B cell (primary cell): ENCODE data around the gene ADAM30.

Experiments used
- CTCF ChIP-seq: fragments of 200-600 bp; IDR thresholded peaks from one replicate; pipeline ENCODE4 v1.8.0; 2022; ENCODE audit warnings: antibody characterized with exemption, mild to moderate bottlenecking
- EZH2 ChIP-seq: IDR thresholded peaks from 2 replicates; pipeline ENCODE4 v1.6.1; 2012; ENCODE audit warnings: borderline replicate concordance, low read depth, mild to moderate bottlenecking, moderate library complexity, low read length; ENCODE audit not compliant: insufficient read depth, poor library complexity, severe bottlenecking

DNA sequence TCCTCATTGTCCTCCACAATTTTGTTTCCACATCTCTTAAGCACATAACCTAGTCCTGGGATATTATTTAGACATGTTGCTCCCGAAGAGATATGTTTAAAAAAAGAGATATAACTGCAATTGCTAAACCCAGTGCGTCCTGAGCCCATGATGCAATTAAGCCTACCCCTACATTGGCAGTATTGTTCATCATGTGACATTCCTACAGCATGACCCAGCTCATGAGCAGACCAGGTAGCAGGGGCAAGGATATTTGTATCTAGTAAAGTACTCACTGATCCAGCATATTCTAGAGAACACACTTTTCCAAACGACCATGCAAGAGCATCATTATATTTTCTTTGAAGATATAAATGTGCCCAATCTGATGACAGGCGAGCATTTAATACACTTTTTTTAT lies 1.2 kb downstream of the ADAM30 start:
- TF ChIP-seq CTCF (no peak), EZH2 (no peak)
